ENCODE results near the gene AKAP6.

AKAP6 gene

DNA sequence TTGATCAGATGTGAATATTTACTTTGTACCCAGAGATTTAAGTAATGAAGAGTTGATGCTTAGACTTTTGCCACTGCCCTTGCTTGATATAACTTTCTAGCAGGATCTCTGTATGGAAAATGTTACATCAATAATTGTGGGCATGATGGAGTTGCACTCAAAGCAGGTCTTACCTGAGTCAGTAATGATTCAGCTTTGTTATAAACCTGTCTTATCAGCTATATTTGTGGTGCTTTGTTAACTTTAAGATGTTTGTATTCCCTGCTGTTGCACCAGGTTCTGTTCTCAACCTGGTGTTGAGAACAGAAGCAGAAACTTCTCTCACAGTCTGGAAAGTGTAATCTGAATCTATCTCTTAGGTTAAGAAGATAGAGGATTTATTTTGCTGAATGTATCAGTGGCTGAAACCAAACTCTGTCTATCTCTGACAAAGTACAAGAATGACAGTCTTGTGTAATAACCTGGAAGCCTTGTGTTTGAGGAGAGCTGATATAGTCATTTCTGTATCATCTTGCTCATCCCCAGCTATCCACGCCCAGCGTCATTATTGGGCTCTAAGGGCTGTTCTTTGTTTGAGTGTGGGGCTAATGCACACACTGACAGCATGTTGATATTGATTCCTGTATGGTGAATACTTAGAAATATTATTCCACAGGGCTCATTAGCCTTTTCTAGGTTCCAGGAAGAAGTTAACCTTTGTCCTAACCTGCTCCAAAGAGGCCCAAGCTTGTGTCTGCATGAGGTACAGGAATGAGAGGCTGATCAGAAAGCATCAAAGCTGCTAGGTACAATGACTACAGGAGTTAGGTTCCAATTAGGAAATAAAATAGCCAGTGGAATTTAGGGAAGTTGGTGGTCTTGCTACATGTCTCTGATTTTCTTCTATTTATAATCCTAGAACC is 3.6 kb downstream of the AKAP6 start:
- DNase-seq, result no peak

DNA sequence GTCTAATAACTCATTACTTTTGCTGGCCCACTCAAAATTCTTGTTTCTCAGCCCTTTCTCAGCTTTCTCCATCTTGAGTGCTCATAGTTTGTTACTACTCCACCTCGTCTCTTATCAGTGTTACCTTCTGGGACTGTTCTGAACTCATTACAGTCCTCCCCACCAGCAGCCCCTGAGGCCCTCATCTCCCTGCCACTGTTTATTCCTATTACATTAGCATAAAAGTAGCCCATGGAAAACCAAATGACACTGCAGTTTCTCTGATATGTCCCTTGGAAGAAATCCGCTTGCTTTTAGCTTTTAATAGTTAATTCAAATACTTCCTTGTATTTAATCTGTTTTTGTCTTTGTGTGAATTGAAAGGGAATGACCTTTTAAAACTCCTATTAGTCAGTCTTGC is 7.6 kb downstream of the AKAP6 start:
- DNase-seq, result no peak

DNA sequence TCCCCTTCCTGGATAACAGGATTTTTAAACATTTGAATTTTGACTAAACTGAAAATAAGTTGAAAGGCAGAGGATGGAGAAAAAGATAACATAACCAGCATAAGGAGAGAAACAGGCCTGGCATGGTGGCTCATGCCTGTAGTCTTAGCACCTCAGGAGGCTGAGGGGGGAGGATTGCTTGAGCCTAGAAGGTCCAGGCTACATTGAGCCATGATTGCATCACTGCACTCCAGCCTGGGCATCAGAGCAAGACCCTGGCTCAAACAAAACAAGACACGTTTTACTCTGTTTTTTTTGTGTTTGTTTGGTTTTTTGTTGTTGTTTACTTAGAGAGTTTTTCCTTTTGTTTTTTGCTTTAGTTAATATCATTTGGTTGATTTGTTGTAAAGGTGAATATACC is 8.7 kb downstream of the AKAP6 start:
- no peak for DNase-seq

DNA sequence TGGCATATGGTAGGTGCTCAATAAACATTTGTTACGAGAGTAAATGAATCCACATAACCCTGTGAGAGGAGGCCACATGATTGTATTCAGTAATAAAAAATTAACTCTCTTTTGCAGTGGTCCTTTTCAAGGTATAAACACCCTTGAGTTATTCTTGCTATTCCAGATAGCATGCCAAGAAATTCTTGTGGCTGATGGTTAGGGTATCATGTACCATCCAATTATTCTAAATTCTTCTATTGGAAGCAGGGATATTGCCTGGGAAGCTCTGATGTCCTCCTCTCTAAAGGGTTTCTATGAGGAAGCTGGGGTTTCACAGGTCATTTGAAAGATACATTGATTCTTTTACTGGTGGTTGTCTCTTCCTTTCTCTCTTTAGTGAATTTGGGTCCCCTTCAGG is 10.1 kb downstream of the AKAP6 start:
- DNase-seq, result no peak

DNA sequence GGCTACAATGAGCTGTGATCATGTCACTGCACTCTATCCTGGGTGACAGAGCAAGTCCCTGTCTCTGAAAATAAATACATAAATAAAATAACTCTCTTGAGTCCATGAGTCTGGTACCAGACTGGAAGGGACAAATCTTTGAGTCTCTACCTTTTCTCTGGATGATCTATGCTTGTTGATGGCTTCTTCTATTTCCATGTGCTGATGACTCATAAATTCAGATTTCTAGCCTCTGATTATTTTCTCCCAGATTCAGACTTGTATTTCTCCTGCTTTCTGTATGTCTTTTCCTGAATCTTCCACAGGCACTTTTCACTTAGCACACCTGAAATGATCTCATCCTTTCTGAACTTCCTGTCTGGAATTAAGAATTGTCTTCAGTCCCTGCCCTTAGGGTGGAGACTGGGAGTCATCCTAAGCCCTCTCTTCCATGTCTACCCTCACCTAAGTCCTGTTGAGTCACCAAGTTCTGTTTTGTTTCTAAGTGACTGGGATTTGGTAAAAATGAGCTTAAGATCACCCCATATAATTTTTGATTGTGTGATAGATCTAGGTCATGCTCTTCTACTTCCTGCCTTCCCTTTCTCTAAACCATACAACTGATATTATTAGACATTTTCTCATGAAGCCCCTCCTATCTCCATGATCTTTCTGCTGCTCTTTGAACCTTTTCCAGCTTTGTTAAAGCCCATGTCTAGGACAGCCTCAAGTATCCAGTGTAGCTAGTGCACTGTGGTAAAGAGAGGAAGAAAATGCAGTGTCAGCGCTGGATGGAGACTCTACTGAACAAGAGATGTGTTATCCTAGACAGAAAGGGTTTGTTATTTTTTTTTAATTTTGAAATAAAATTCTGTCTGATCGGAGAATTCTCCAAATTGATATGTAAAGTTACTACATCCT is 13.1 kb downstream of the AKAP6 start:
- DNase-seq, result no peak

DNA sequence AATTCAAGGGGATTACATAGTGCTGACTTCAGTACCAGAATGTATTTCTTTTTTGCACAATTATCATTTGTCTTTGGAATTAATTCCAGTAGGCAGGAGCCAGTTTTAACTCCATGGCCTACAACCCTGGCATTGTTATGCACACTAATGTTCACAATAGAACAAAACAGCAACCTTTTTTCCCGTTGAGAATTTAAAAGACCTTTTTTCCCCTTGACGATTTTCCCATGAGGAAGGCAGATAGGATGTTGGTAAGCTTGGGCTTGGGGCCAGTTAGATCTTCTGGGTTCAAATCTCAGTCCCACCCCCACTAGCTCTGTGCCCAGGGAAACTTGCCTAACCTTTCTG is 13.7 kb downstream of the AKAP6 start:
- DNase-seq, result no peak

DNA sequence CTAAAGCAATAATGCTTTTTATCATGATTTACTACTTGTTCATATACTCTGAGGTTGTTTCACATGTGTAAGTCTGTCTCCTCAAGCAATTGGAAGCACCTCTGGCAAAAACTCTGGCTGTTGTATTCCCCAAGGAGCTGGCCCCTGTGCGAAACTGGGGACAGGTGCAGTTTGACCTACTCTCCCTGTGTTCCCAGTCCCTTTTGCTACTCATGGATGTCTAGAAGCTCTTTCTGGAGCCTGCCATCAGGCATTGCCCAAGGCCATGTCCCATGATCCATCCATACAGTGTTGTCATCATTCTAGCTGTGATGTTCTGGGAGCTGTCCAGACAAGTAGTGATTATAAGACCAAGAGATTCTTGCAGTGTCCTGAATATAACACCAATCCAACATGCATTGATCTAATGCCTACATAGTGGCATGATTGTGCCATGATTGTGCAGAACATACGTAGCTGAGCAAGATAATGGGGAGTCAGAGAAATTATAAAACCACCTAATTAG is 14.9 kb downstream of the AKAP6 start:
- no peak for DNase-seq

DNA sequence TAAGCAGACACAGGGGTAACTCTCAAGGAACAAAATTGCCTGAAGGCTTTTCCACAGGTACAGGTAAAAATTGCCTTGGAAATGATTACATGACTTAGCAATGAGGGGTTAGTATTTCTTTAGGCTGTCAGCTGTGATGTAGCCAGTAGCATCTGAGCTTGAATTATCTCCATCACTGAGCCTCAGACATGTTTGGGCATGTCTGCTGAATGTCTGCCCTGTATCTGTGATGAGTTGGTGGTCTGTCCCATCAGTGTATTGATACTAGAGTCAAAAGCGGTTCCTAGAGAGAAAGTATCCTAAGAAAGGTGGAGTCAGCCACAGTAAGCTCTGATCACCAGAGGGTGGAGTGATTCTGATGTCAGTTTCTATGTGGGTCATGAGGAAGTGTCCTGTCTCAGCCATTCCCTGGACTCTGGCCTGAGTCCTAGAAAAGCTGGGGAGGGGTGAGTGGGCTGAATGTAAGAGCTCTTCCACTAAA is 16.3 kb downstream of the AKAP6 start:
- DNase-seq, result peak; percentile 30

DNA sequence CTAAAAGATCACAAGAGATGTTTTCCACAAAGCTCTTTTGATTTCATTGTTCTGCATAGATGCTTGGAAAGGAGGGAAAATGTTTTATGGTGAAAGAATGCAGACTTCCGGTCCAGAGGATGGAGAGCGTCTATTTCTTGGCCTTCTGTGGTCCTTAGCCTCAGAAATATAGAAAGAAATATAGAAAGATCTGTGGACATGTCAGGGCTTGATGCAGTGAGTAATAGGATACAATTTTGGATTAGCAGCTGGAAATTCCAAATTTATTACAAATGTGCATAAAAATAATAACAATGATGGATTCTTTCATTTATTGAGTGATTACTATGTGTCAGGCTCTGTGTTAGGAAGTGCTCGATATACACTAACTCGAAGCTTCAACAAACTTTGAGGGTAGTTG is 20.2 kb downstream of the AKAP6 start:
- no peak for DNase-seq

DNA sequence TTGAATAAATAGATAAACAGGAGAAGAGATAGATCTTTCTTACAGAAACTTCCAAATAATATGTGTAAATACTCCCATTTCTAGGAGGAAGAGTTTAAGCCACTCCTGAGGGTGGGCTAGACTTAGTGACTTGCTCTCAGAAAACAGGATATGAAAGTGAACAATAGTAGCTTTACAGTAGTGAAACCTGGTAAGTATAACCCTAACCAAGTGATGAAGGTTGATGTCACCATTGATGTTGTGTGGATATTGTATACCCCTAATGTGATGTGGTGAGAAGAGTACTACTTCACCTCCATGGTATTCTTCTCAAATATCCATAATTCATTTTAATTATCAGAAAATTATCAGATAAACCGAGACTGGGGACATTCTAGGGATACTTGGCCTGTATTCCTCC is 20.9 kb downstream of the AKAP6 start:
- no peak for DNase-seq

DNA sequence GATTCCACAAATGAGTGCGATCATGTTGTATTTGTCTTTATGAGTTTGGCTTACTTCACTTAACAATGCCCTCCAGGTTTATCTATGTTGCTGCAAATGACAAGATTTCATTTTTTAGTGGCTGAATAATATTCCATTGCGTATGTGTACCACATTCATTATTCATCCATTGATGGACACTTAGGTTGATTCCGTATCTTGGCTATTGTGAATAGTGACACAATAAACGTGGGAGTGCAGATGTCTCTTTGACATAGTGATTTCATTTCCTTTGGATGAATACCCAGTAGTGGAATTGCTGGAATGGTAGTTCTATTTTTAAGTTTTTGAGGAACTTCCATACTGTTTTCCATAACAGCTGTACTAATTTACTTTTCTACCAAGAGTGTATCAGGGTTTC is 23.5 kb downstream of the AKAP6 start:
- peak; percentile 63 for DNase-seq

DNA sequence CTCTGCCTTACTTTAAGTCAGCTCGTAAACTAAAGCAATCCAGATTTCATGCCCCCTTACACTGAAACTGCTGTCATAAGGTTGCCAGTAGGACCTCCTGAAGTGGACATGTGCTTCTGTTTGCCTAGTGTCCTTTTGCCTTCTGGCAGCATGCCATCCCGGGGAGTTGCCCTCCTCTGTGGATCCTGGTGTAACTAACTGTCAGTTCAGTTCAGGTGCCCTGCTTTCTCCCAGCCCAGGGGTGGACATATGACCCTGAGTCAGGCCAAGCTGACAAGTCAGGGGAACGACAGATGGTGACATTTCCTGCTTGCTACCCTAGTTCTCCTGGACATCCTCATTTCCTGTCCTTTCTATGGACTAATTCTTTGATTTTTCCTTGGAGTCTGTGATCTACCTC is 25.6 kb downstream of the AKAP6 start:
- no peak for DNase-seq

DNA sequence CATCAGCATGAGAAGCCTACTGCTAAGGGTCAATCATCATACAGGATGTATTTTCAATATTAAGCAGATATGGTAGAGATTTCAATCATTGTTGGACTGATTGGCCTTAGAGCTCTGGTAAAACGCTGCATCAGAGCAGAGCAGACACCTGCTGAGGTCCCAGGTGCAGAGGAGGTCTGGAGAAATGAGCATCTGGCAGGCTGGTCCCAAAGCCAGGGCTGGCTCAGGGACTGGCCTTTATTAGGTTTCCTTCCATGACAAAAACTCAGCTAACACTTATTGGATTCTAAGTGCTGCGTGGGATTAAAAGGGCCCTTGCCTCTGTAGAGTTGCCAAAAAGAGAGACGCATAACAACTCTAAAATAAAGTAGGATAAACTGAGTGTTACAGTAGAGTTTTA is 29.7 kb downstream of the AKAP6 start:
- no peak for DNase-seq

DNA sequence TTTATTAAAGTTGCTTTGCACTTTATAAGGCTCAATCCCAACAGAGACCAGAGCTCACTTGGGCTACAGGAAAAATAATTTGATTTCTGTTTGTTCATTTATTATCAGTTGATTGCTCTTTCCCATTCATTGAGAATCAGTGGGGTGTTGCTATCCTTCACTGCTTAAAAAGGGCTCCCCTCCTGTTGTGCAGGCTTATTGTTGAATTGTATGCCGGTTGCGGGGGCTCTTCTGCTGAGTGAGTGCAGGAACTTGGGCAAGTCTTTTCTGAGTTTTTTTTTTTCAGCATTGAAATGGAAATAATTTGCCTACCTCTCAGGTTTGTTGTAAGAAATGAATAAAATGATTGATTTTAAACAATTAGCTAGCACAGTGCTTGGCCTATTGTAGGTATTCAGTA is 32.6 kb downstream of the AKAP6 start:
- no peak for DNase-seq

DNA sequence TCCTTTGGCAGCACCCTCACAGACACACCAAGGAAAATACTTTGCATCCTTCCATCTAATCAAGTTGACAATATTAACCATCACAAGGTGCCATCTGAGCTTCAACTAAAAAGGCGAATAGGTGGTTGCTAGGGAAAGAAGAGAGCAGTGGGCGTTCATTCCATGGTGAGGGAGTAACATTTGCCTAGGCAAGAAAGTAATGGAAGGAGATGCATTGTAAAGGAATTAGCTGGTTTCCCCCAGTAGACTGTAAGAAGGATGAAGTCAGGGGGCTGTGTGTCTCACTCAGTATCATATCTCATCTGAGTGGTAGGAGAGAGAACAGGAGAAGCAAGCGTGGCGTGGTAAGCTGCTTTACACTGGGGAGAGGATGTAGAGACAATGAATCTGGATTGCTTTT is 34.7 kb downstream of the AKAP6 start:
- no peak for DNase-seq

DNA sequence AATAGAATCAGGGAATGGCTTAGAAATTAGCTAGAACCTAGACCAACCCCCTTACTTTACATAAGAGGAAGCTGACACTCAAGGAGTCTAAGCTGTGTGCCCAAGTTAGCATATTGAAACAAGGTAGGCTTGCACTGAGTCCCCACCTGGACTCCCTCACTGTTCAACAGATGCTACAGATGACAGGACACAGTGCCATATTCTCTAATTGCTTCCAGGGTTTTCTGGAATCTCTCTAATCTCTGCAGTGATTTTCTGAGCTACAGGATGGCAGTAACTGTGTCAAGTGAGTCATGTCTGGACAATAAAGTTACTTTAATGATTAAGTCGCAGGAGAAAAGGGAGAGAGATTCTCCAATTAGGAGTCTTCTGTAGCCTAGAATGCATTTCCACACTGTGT is 35.8 kb downstream of the AKAP6 start:
- no peak for DNase-seq

DNA sequence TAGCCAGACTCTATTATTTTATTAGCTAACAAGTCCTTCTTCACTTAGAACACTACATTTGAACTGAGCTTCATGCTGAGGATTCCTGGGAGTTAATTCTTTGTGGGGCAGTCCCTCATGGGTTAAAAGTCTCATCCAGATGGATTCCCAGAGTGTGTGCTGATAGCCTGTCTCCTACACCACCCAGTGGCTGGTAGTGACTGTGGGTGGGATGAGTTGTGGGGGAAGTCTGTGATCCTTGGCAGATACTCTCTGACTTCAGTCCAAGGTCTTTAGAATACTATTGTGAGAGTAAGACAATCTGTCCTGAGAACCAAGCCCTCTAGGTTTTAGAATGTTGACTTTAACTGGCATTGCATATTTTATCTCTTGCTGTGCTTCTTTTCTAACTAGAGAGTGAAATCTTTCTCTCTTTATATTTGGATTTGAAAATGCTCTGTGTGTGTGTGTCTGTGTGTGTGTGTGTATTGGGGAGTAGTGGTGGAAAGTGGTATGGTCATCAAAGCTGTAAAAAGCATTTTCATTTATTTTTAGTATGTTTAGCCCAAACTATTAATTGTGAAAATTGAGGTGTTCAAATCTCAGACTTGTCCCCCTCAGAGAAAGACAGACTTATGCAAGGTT is 37.3 kb downstream of the AKAP6 start:
- DNase-seq, result peak; percentile 93

DNA sequence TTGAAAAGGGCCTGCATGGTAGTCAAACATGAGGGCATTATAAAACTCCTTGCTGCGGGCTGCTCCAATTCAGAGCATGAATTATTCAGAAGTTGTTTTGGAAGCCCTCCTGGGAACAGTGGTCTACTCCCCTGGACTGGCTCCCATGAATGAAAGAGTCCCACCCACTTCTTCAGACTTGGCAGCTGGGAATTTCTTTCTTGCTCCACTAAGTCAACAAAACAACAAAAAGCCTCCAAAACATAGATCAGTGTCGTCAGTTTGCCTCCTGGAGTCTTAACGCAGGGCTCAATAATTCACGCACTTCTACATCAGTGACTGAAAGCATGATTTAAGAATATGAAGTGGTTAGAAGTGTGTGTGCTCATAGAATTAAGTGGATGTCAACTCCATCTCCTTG is 37.9 kb downstream of the AKAP6 start:
- peak; percentile 71 for DNase-seq

DNA sequence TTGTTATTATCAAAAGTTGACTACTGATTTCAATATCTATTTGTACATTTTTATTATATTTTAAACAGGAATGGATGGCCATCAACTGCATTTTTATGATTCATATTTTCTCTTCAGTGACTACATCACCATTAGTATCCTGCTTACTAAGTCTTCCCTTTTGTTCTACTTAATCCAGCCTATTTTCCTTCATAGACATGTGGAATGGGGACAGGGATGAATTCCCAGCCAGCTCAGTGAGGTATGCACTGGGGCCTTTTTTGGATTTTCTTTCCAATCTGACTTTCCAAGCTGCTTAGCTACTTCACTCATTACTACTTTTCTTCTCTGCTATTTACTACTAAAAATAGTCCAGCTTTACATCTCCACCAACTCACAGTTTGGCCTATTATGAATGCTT is 38.4 kb downstream of the AKAP6 start:
- DNase-seq, result peak; percentile 79

DNA sequence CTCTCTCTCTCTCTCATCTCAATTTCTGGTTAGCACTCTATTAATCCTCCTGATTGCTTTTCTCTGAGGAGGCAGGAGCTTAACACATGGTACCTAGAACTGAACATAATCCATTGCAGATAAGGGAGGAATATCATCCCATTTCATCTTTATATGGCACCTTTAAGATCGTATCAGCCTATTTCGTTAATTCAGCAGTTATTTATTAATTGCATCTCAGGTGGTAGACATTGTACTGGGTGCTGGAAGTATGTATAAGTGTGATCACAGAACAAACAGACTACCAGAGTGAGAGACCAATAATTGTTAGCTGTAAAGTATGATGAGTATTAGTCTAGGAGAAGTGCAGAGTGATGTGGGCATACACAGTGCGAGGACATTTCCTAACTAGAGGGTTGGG is 39.0 kb downstream of the AKAP6 start:
- DNase-seq, result no peak

DNA sequence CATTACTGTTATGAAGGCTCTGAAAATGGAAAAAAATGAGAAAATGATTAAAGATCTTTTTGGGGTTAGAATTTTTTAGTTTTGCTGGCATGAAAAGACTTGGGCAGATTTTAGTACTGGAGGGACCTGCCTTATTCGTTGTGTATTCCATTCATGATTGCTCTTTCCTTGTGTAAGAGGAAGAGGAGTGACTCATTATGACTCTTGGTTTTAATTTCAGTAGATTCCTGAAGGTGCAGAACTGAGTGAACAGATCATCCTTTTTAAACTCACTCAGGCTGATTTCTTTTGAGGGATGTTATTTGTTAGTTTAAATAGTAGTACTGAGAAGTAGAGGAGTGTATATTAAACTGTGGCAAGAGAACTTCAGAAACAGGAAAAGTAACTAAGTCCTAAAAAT is 41.6 kb downstream of the AKAP6 start:
- DNase-seq, result peak; percentile 83

DNA sequence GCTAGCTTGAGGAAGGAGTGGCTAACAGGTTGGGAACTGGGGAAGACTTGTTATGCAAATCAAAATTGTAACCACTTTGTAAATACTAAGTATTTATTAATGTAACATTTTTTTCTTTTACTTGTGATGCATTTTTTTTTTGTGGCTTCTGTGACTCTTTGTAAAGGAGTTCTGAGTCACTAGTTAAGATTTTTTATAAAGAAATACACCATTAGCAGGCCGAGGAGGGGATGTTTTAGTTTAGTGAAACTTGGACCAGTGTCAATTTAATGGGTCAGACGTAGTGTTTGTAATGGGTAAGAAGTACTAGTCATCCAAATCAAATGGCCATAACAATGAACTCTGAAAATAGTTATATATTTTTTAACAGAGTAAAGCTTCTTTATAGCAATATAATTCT is 43.1 kb downstream of the AKAP6 start:
- peak; percentile 97 for DNase-seq

DNA sequence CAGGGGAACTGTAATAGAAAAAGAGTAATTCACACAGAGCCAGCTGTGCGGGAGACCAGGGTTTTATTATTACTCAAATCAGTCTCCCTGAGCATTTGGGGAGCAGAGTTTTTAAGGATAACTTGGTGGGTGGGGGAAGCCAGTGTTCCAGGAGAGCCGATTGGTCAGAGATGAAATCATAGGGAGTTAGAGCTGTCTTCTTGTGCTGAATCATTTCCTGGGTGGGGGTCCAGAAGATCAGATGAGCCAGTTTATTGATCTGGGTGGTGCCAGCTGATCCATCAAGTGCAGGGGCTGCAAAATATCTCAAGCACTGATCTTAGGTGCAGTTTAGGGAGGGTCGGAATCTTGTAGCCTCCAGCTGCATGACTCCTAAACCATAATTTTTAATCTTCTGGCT is 44.1 kb downstream of the AKAP6 start:
- peak; percentile 18 for DNase-seq

All from fibroblast of skin of back (primary cell).